GM12864 (cell line): ENCODE results near the gene CENPP.

Experiments used
- DNase-seq: peaks from one replicate; pipeline ENCODE4 v3.0.0-alpha.2; 2011; ENCODE audit warnings: low read depth
- H3K4me3 ChIP-seq: 2 replicates; pipeline ENCODE4 v1.5.1; 2011; ENCODE audit warnings: mild to moderate bottlenecking, low read depth, low read length, control low read depth
- CTCF ChIP-seq: IDR thresholded peaks from 2 replicates; pipeline ENCODE4 v1.5.1; 2011; ENCODE audit warnings: low read depth, mild to moderate bottlenecking, moderate library complexity, low read length, control low read depth, inconsistent platforms; ENCODE audit errors: missing control alignments

Gene CENPP

GRCh38 chr9:92488681-92489550 is 163.2 kb downstream of the CENPP start:
- TF ChIP-seq CTCF, result no peak
- no peak overlapping the region for H3K4me3 ChIP-seq
- DNase-seq, result no peak

GRCh38 chr9:92492781-92493401 is 167.1 kb downstream of the CENPP start:
- no peak overlapping the region for H3K4me3 ChIP-seq
- no peak for DNase-seq
- TF ChIP-seq CTCF, result no peak

- no peak for DNase-seq
- no peak overlapping the region for H3K4me3 ChIP-seq
- no peak for TF ChIP-seq CTCF
Measured at GRCh38 chr9:92493749-92494387, 168.1 kb downstream of the CENPP start.

GRCh38 chr9:92494856-92495255 is 169.1 kb downstream of the CENPP start:
- no peak overlapping the region for H3K4me3 ChIP-seq
- TF ChIP-seq CTCF, result no peak
- DNase-seq, result no peak

GRCh38 chr9:92496396-92497176 is 170.8 kb downstream of the CENPP start:
- DNase-seq, result no peak
- no peak for TF ChIP-seq CTCF
- H3K4me3 ChIP-seq, result no peak overlapping the region

- no peak for DNase-seq
- TF ChIP-seq CTCF, result no peak
- H3K4me3 ChIP-seq, result no peak overlapping the region
Measured at GRCh38 chr9:92499701-92500100, 173.9 kb downstream of the CENPP start.
